NCI-H2171 treated with DMSO at 0.1 percent for 48 hours (cell line): ENCODE data around the gene RILPL2.
"Not testable (repeated sequence)": the region's sequence is repeated elsewhere in the genome, so short reads cannot be mapped to it uniquely, and the experiment has no call there.

Experiments
- DNase-seq: peaks from one replicate; lab custom pipeline; 2025; lab: John Stamatoyannopoulos, UW

RILPL2 gene

DNA sequence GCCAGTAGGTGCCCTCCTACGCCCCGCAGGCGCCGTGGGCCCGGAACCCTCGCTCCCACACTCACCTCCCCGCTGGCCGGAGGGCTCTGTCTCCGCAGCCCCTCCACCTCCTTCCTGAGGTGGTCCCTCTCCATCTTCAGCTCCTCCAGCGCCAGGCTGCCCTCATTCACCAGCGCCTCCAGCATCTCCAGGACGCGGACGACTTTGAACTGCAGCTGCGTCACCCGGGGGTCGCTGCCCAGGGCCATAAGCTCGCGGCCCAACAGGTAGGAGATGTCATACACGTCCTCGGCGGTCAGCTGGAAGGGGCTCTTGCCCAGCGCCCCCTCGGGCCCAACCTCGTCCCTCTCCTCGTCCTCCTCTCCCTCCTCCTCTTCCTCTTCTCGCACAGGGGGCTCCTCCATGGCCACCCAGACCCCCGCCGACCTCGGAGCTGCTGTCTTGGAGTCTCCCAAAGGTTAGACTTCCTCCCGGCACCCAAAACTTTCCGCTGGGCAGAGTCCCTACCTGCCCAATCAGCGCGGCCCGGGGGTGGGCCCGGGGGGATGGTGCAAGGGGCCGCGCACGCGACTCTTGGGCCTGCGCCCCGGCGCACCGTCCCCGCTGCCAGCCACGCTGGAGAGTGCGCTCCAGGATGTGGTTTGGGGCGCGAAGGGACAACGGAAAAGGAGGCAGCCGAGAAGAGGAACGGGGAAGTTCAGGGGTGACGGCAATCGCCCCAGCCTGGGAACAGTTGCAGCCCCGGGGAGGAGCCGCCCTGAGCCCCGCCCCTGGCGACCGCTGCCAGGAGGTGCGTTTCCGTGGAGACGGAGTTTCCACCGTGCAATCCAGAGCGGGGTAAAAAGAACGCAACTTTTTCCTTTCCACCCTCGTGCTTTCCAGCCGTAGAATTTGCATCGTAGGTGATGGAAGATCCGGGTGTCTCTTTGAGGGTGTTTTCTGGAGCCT, at the start of gene RILPL2:
Gene RILPL2 (minus strand): TSS at position 668 of the 948 bp plus-strand sequence. CDS start 264 bp downstream, at position 404.
- peak; percentile 71 for DNase-seq

- no peak for DNase-seq
These were observed 49.3 kb upstream of the RILPL2 start for GRCh38 chr12:123485756-123486155.

GRCh38 chr12:123483602-123484248, 47.2 kb upstream of the RILPL2 start:
- DNase-seq: no peak

- DNase-seq: no peak
These were observed 46.4 kb upstream of the RILPL2 start for GRCh38 chr12:123482876-123483275.

- DNase-seq: not testable (repeated sequence)
These were observed 44.8 kb upstream of the RILPL2 start for GRCh38 chr12:123481251-123481650.

DNA sequence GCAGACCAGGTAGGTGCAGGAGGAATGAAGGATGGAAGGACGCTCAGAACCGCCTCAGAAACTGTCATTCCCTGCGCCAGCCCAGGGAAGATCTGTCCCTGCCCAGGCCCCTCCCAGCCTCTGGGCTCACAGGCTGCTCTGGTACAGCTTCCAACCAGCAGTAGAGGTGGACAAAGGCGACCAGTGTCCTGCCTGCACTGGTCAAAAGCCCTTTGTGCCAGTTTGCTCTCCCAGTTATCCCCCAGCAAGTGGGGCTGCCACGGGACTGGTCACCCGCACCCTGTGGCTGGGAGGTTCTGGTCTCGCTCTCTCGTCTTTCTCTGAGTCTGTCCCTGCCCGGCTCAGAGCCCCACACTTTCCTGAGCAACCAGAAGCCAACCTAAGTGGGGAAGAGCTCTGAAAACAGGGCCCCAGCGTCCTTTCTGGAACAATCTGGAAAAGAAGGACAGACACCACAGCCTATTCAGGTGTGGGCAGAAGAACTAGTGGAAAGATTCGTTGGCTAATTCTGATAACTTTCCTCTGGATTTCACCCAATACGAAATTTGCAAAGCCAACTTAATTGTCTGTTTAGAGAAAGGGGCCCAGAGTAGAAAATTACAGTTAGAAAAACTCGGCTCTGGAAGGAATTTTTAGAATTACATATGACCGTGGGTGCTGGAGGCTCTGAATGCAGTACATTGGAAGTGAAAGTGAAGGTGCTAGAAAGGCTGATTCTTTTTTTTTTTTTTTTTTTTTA, 43.1 kb upstream of the RILPL2 start:
- no peak for DNase-seq

DNA sequence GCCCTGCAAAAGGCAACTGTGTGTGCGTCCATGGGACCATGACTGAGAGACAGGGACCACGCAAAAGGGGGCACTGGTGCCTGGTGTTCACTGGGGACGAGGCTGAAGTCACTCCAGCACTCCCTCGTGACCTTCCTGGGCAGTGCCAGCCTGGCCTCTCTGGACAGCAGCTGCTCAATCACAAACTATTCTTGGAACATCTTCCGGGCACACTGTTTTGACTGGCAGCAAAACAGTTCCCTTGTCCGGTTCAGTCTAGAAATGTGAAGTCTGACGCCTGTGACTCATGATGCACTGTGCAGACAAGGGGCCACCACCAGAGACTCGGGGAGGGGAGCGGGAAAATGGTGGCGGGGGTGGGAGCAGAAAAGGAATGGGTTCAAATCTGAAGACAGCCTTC, 42.3 kb upstream of the RILPL2 start:
- DNase-seq: no peak

DNA sequence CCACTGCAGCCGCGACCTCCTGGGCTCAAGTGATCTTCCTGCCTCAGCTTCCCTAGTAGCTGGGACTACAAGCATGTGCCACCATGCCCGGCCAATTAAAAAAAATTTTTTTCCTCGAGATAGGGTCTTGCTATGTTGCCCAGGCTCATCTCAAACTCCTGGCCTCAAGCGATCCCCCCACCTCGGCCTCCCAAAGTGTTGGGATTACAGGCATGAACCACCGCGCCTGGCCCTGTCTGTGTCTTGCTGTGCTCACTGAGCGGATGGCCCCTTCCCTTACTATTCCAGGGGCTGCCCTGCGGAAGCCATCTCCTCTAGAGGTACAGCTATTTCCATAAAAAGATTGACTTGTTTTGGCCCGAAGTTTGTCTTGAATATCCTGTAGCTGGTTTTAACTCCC, 41.6 kb upstream of the RILPL2 start:
- no peak for DNase-seq

GRCh38 chr12:123475246-123475703, 38.8 kb upstream of the RILPL2 start:
- no peak for DNase-seq

DNA sequence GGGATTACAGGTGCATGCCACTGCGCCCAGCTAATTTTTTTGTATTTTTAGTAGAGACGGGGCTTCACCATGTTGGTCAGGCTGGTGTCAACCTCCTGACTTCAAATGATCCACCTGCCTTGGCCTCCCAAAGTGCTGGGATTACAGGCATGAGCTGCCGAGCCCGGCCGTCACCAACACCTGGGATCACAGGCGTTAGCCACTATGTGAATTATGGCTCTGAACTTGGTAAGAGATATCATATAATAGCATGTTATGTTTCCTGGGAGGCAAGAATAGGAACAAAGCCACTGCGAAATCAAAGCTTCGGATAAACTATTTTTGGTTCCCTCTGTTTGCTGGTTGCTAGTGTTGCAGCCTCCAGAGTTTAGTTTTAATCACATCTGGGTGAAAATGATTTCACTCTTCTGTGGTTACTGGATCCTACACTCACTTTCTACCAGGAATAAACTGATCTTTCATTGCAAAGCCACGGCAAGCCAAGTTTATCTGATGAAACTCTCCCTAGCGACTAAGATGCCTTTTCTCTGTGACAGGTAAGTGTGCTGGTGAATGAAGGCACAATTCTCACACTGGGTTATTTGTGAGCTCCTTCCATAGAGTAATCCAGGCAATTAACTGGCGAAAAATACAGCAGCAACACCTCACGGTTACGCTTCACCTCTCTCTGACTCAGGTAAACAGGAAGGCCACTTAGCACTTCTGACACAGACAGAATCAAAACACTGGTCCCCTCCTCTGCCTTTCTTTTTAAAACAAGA, 38.2 kb upstream of the RILPL2 start:
- DNase-seq: no peak

DNA sequence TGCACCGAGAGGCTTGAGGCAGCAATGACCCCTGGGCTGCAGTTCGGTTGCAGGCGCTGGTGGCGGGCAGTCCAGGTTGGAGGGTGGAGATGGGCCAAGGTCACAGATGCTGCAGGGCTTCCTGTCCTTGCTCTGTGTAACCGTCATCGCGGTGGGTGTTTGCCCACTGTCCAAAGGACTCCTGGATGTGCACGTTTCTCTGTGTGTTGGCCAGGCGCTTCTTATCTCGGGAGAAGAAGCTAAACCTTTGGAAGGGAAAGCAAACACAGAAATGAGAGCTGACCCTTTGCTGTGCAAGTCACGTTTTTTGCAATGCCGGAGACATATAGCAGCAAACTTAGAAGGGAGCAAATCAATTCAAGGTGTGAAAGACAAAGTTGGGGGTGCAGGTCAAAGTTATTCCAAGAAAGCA, 36.0 kb upstream of the RILPL2 start:
- DNase-seq: no peak

- DNase-seq: peak; percentile 59
These were observed 35.0 kb upstream of the RILPL2 start for GRCh38 chr12:123471374-123472068.

DNA sequence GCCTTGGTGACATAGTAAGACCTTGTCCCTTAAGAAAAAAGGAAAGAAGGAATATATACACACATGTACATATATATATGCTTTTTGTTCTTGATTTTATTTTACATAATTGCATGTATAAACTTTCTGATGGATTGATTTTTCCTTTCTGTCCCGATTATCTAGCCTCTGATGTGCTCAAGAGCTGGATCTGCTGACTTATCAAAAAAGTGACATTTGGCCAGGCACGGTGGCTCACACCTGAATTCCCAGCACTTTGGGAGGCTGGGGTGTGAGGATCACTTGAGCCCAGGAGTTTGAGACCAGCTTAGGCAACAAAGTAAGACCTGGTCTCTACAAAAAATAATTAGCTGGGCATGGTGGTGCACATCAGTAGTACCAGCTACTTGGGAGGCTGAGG, 33.5 kb upstream of the RILPL2 start:
- DNase-seq: no peak

- DNase-seq: peak; percentile 13
These were observed 32.3 kb upstream of the RILPL2 start for GRCh38 chr12:123468786-123469185.

DNA sequence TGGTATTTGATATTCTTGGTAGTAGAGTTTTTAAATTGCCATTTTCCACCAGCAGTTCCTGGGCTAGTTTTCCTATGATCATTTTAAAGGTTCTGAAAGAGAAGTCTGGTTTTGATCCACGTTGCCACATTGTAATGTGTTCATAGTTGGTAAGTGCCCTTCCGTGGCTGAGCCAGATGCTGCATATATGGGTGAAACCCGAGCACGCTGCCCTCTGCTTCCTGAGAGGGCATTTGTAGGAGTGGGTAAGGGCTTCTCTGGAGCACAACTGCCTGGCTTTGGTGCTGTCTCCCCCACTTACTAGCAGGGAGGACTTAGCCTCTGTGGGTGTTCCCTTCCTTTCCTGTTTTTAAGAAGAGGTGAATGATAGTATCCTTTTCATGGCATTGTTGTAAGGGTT, 28.6 kb upstream of the RILPL2 start:
- peak; percentile 41 for DNase-seq

DNA sequence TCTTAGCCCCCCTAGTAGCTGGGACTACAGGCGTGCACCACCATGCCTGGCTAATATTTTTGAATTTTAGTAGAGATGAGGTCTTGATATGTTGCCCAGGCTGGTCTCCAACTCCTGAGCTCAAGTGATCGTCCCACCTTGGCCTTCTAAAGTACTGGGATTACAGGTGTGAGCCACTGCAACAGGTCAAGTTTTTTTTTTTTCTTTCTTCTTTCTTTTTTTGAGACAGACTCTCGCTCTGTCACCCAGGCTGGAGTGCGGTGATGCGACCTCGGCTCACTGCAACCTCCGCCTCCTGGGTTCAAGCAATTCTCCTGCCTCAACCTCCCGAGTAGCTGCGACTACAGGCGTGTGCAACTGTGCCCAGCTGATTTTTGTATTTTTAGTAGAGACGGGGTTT, 26.7 kb upstream of the RILPL2 start:
- not testable (repeated sequence) for DNase-seq

- DNase-seq: peak; percentile 94
These were observed 21.7 kb upstream of the RILPL2 start, which contains the start of gene SNRNP35 for GRCh38 chr12:123457980-123458779. Gene SNRNP35, plus strand, starts transcription at chr12:123458139. Its CDS starts 7,402 bp downstream, at chr12:123465541.

DNA sequence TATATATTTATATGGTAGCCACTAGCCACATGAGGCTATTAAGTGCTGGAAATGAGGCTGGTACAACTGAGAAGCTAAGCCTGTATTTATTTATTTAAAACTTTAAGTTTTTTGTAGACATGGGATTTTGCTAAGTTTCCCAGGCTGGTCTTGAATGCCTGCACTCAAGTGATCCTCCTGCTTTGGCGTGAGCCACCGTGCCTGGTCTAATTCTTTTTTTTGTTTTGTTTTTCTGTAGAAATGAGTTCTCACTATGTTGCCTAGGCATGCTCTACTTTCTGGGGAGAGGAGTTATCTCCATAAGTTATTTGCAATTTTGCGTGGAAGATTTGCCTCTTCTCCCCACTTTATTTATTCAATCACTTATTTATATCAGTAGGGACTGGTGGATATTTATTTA, 16.7 kb upstream of the RILPL2 start:
- no peak for DNase-seq

GRCh38 chr12:123452276-123452550, 15.7 kb upstream of the RILPL2 start:
- DNase-seq: not testable (repeated sequence)

DNA sequence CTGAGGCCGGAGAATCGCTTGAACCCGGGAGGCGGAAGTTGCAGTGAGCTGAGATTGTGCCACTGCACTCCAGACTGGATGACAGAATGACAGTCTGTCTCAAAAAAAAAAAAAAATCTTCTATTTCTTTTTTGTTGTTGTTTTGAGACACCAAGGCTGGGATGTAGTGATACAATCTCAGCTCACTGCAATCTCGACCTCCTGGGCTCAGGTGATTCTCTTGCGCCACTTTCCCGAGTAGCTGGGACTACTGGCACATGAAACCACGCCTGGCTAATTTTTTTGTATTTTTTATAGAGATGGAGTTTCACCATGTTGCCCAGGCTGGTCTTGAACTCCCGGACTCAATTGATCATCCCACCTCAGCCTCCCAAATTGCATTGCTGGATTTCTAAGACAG, 14.2 kb upstream of the RILPL2 start:
- no peak for DNase-seq
